K562 (cell line): ENCODE data around the gene COMTD1. TPM values are rescaled to one million over a fixed set of nuclear protein-coding genes. Genes with fewer than 3 reads are reported as not detected.
A peak's percentile ranks its signal among the peaks of the same experiment; 100 is the strongest.

Experiments used
- ATAC-seq: fragments of 200-7000 bp; cut with Tn5 transposase; 3 replicates; pipeline ENCODE4 v1.9.1; 2020; ENCODE audit warnings: moderate library complexity
- BruUV-seq: library from RNA; stranded (reverse); fragments of 400-500 nt; replicated peaks from 2 replicates; lab custom pipeline; 2021; lab: Mats Ljungman, UMichigan
- CTCF ChIA-PET: fragments of 300-600 bp; formaldehyde crosslinking; extraction: SDS; loops from one replicate; lab custom pipeline; 2021; ENCODE audit warnings: low intra/inter-chr PET ratio; lab: Yijun Ruan, JAX
- POLR2A ChIA-PET: fragments of 300-600, 350-650 bp; sonication (Branson Sonifier 250); formaldehyde crosslinking; extraction: SDS; loops from one replicate; lab custom pipeline; 2021; ENCODE audit warnings: antibody characterized with exemption, inconsistent platforms; lab: Yijun Ruan, JAX
- DNase-seq, 4 experiments: peaks; one replicate each; pipeline versions ENCODE4 v3.0.0 to v3.0.0-alpha.2; 2011 to 2018; ENCODE audit warnings: low spot score in 3 of 4, mixed read lengths in 3 of 4; ENCODE audit errors: extremely low read depth in 1 of 4
- FAIRE-seq: peaks from 2 replicates; lab custom pipeline; 2011; peaks lifted over from hg19 to GRCh38; lab: Jason Lieb, UNC
- H2AFZ ChIP-seq: 2 replicates; pipeline ENCODE4 v1.6.0; 2011; ENCODE audit warnings: low read depth, low read length, control low read depth, inconsistent platforms
- H3K27ac ChIP-seq: fragments of 200-600 bp; 3 replicates; pipeline ENCODE4 v1.8.0; 2011; ENCODE audit warnings: low read depth, mild to moderate bottlenecking, control low read depth, inconsistent platforms, low read length, moderate library complexity, mixed read lengths; ENCODE audit errors: extremely low read depth
- H3K27me3 ChIP-seq, 2 experiments: fragments of 300-600 bp in 1 of 2; 2 replicates in 1 of 2; 3 replicates in 1 of 2; pipeline versions ENCODE4 v1.6.0 to v1.8.0; 2011; ENCODE audit warnings: inconsistent platforms in 2 of 2, low read length in 2 of 2, mild to moderate bottlenecking in 1 of 2, mixed read lengths in 1 of 2, moderate library complexity in 1 of 2; ENCODE audit not compliant: control insufficient read depth in 2 of 2, insufficient read depth in 2 of 2
- H3K36me3 ChIP-seq: fragments of 300-600 bp; 3 replicates; pipeline ENCODE4 v1.8.0; 2011; ENCODE audit warnings: mild to moderate bottlenecking, low read length, inconsistent platforms; ENCODE audit not compliant: control insufficient read depth, insufficient read depth
- H3K4me1 ChIP-seq, 2 experiments: fragments of 200-600 bp in 1 of 2; replicated peaks in 1 of 2; 2 replicates in 1 of 2; 3 replicates in 1 of 2; pipeline versions ENCODE4 v1.5.1 to v1.8.0; 2011; ENCODE audit warnings: inconsistent platforms in 2 of 2, low read length in 2 of 2, mild to moderate bottlenecking in 1 of 2, mixed read lengths in 1 of 2, moderate library complexity in 1 of 2; ENCODE audit not compliant: control insufficient read depth in 2 of 2, insufficient read depth in 2 of 2
- H3K4me2 ChIP-seq: 2 replicates; pipeline ENCODE4 v1.6.1; 2011; ENCODE audit warnings: low read length, control low read depth, inconsistent platforms, mixed read lengths; ENCODE audit not compliant: insufficient read depth
- H3K4me3 ChIP-seq: fragments of 200-600 bp; sonication (generic), shearing (Covaris generic); 2 replicates; pipeline ENCODE4 v1.5.1; 2016; ENCODE audit warnings: control low read depth, inconsistent platforms
- H3K79me2 ChIP-seq: fragments of 200-600 bp; 3 replicates; pipeline ENCODE4 v1.8.0; 2011; ENCODE audit warnings: low read length, inconsistent platforms; ENCODE audit not compliant: control insufficient read depth, insufficient read depth
- H3K9ac ChIP-seq, 2 experiments: 2 replicates each; pipeline versions ENCODE4 v1.6.0 to v1.6.1; 2011; ENCODE audit warnings: low read depth in 2 of 2, low read length in 2 of 2, control low read depth in 1 of 2, inconsistent platforms in 1 of 2, mild to moderate bottlenecking in 1 of 2, mixed read lengths in 1 of 2; ENCODE audit not compliant: insufficient read depth in 1 of 2
- H3K9me1 ChIP-seq: one replicate; pipeline ENCODE4 v1.6.0; 2011; ENCODE audit warnings: inconsistent platforms, mild to moderate bottlenecking, low read length, moderate library complexity; ENCODE audit not compliant: control insufficient read depth, insufficient read depth
- H3K9me3 ChIP-seq: replicated peaks from 2 replicates; pipeline ENCODE4 v1.5.1; 2011; ENCODE audit warnings: low read depth, low read length, inconsistent platforms; ENCODE audit not compliant: control insufficient read depth, insufficient read depth
- H4K20me1 ChIP-seq: replicated peaks from 2 replicates; pipeline ENCODE4 v1.6.1; 2011; ENCODE audit warnings: low read length, inconsistent platforms, mixed read lengths; ENCODE audit not compliant: control insufficient read depth, insufficient read depth
- E2F1 ChIP-seq: sonication (generic); formaldehyde crosslinking; IDR thresholded peaks from 2 replicates; pipeline ENCODE4 v1.8.1; 2023; ENCODE audit warnings: mild to moderate bottlenecking, missing genetic modification reagents, moderate library complexity
- MEF2A ChIP-seq: IDR thresholded peaks from 2 replicates; pipeline ENCODE4 v1.6.1; 2011; ENCODE audit warnings: low read depth, mild to moderate bottlenecking, low read length, moderate library complexity; ENCODE audit not compliant: control insufficient read depth
- MLX ChIP-seq, 2 experiments: fragments of 450-650 bp in 1 of 2; sonication (generic) in 1 of 2; formaldehyde crosslinking; conservative IDR thresholded peaks; 2 replicates each; pipeline versions ENCODE4 v1.4.0 to v1.8.1; 2020 to 2022; ENCODE audit warnings: mild to moderate bottlenecking in 1 of 2, missing genetic modification reagents in 1 of 2
- TAL1 ChIP-seq: fragments of 450-650 bp; IDR thresholded peaks from 2 replicates; pipeline ENCODE4 v1.6.1; 2016; ENCODE audit warnings: mild to moderate bottlenecking
- ZNF143 ChIP-seq: sonication (generic); formaldehyde crosslinking; IDR thresholded peaks from 2 replicates; pipeline ENCODE4 v1.9.0; 2022; ENCODE audit warnings: mild to moderate bottlenecking, missing genetic modification reagents
- ZNF518B ChIP-seq: fragments of 250-450 bp; sonication (Bioruptor Pico); IDR thresholded peaks from 2 replicates; pipeline ENCODE4 v1.5.0; 2021; ENCODE audit warnings: mild to moderate bottlenecking, moderate library complexity
- WGBS: fragments of 100-300 bp; shearing (Covaris generic); methylation state at CpG from one replicate; pipeline ENCODE4 v1.1.6; 2016; ENCODE audit warnings: low coverage, mixed read lengths; ENCODE audit not compliant: insufficient coverage; ENCODE audit errors: missing lambda C conversion rate; 5-methylcytosine and 5-hydroxymethylcytosine counted together
- in situ Hi-C: fragments of 300-500 bp; cut with MboI; formaldehyde crosslinking; loops from 4 replicates; pipeline ENCODE4 v1.15.0; 2018; ENCODE audit warnings: inconsistent platforms, mixed read lengths
- intact Hi-C: fragments of 100-400 bp; cut with micrococcal nuclease; formaldehyde crosslinking; loops from 2 replicates; pipeline ENCODE4 v1.14.2; 2022
- polyA plus RNA-seq, 8 experiments: library from polyadenylated mRNA; depleted of rRNA in 4 of 8; stranded (reverse) in 5 of 8; unstranded in 3 of 8; fragments of >200 nt; fragmentation: Nextera tagmentation in 2 of 8; fragmentation: Illumina TruSeq in 1 of 8; extraction: Ambion mirVana in 2 of 8; extraction: Trizol in 1 of 8; gene quantifications; 2 replicates each; pipeline versions ENCODE4 v1.2.1 to v1.2.3, GENCODE V29; 2011 to 2014; ENCODE audit warnings: inconsistent platforms in 1 of 8, missing spikeins in 1 of 8
- total RNA-seq, 7 experiments: library from RNA; depleted of rRNA in 6 of 7; stranded (reverse); fragments of >200 nt in 6 of 7; fragmentation: Illumina TruSeq in 2 of 7; extraction: Trizol in 2 of 7; gene quantifications; 2 replicates each; pipeline versions ENCODE4 v1.2.1 to v1.2.3, GENCODE V29; 2011 to 2021; ENCODE audit warnings: low replicate concordance in 1 of 7

COMTD1 gene
- total and polyA plus RNA-seq, 9 of the 15 experiments (the other 6 are each of a cell fraction or from before 2014, with no cell fraction given) = 0.41 to 112 (median 13.7) TPM

- H2AFZ ChIP-seq = no peak overlapping the region
- ChIA-PET POLR2A (interaction anchor here (1.5 to 2.4 kb wide), 2 partner anchors 8 to 10 kb away, joined by 5 to 14 read pairs; partner anchors contain the start of gene COMTD1), CTCF (no interaction called here)
- ATAC-seq (no peak), DNase-seq (no peak), FAIRE-seq (no peak)
- intact Hi-C loops (no loop called here), in situ Hi-C loops (no loop called here)
- H4K20me1 ChIP-seq = no peaks in the 10 kb centered on the region
- H3K36me3 ChIP-seq = no peaks in the 10 kb centered on the region
- no peaks in the 10 kb centered on the region for H3K9me1 ChIP-seq
- H3K27ac ChIP-seq = no peak overlapping the region
- no peaks in the 10 kb centered on the region for H3K79me2 ChIP-seq
- no peak overlapping the region for H3K4me2 ChIP-seq
- peaks cover 0 to 2% of the 10 kb centered on the region in 2 experiments; a peak in 1 of 5 replicates for H3K27me3 ChIP-seq
- 32% methylated on average over 10 of the region's 10 CpGs for WGBS
- peaks cover 9 to 25% of the 10 kb centered on the region in 2 experiments; a peak in 4 of 5 replicates for H3K4me1 ChIP-seq
- H3K9me3 ChIP-seq = no peaks in the 10 kb centered on the region
- TF ChIP-seq E2F1 = no peak
- no peak for TF ChIP-seq ZNF143
- TF ChIP-seq MEF2A = no peak
- TF ChIP-seq TAL1 = no peak
- TF ChIP-seq ZNF518B (CRISPR knock-in tag) = no peak
- TF ChIP-seq MLX (CRISPR knock-in tag; conservative IDR thresholded peaks at IDR 0.05) = no peak
- TF ChIP-seq, all 486 proteins: peak for 0
- Histone ChIP-seq H3K9ac (peak overlapping the region in 1 of 2 experiments; percentile 32; a peak in 2 of 4 replicates), H3K4me3 (no peak overlapping the region)
- no TSS peak for BruUV-seq
Observed at GRCh38 chr10:75245354-75246250, 9.8 kb upstream of the COMTD1 start.
